HG02981 (cell line): ENCODE data around the gene EMC10.

Source experiments
- ATAC-seq: cut with Tn5 transposase; IDR thresholded peaks from one replicate; pipeline ENCODE4 v1.9.1; 2021; ENCODE audit warnings: mild to moderate bottlenecking, moderate library complexity; ENCODE audit not compliant: unreplicated experiment

Gene EMC10

GRCh38 chr19:50537769-50538230 lies 61.5 kb downstream of the EMC10 start:
- ATAC-seq, result no peak
